ENCODE measurements around the gene GPR39. TPM values are rescaled to one million over a fixed set of nuclear protein-coding genes. Genes with fewer than 3 reads are reported as not detected.

Gene GPR39
- total RNA-seq, 1 donor from 2014 or later = 1.0 TPM

GRCh38 chr2:132677661-132678060 is 261.1 kb downstream of the GPR39 start:
- no peaks in the 10 kb centered on the region for H3K9me3 Mint-ChIP-seq (ENCODE audit: unreplicated experiment)
- no peaks in the 10 kb centered on the region for H3K27me3 Mint-ChIP-seq (ENCODE audit: unreplicated experiment)
- no peak for TF ChIP-seq CTCF (IDR thresholded peaks at IDR 0.05; ENCODE audit: partially characterized antibody, unreplicated experiment)

GRCh38 chr2:132678483-132678882 is 261.9 kb downstream of the GPR39 start:
- peaks cover 2% of the 10 kb centered on the region for H3K4me1 Mint-ChIP-seq (ENCODE audit: low read depth, unreplicated experiment)
- no peaks in the 10 kb centered on the region for H3K9me3 Mint-ChIP-seq (ENCODE audit: unreplicated experiment)
- no peak for TF ChIP-seq CTCF (IDR thresholded peaks at IDR 0.05; ENCODE audit: partially characterized antibody, unreplicated experiment)
- no peak overlapping the region for H3K27ac Mint-ChIP-seq (ENCODE audit: unreplicated experiment)
- no peak for DNase-seq
- no peaks in the 10 kb centered on the region for H3K36me3 Mint-ChIP-seq (ENCODE audit: unreplicated experiment)
- no peaks in the 10 kb centered on the region for H3K27me3 Mint-ChIP-seq (ENCODE audit: unreplicated experiment)
- no peak overlapping the region for H3K4me3 Mint-ChIP-seq (ENCODE audit: unreplicated experiment)

More at GRCh38 chr2:132677661-132678060, 261.1 kb downstream of the GPR39 start:
- Mint-ChIP-seq H3K4me1 (ENCODE audit: low read depth, unreplicated experiment) (peaks cover 2% of the 10 kb centered on the region), H3K27ac (ENCODE audit: unreplicated experiment) (no peak overlapping the region), H3K36me3 (ENCODE audit: unreplicated experiment) (no peaks in the 10 kb centered on the region), H3K4me3 (ENCODE audit: unreplicated experiment) (no peak overlapping the region)
- DNase-seq = no peak

- peaks cover 2% of the 10 kb centered on the region for H3K4me1 Mint-ChIP-seq (ENCODE audit: low read depth, unreplicated experiment)
- H3K36me3 Mint-ChIP-seq (ENCODE audit: unreplicated experiment) = no peaks in the 10 kb centered on the region
- no peaks in the 10 kb centered on the region for H3K9me3 Mint-ChIP-seq (ENCODE audit: unreplicated experiment)
- no peaks in the 10 kb centered on the region for H3K27me3 Mint-ChIP-seq (ENCODE audit: unreplicated experiment)
- no peak for TF ChIP-seq CTCF (IDR thresholded peaks at IDR 0.05; ENCODE audit: partially characterized antibody, unreplicated experiment)
- no peak overlapping the region for H3K4me3 Mint-ChIP-seq (ENCODE audit: unreplicated experiment)
- no peak for DNase-seq
- no peak overlapping the region for H3K27ac Mint-ChIP-seq (ENCODE audit: unreplicated experiment)
Measured at GRCh38 chr2:132680544-132680943, 263.9 kb downstream of the GPR39 start.

DNA sequence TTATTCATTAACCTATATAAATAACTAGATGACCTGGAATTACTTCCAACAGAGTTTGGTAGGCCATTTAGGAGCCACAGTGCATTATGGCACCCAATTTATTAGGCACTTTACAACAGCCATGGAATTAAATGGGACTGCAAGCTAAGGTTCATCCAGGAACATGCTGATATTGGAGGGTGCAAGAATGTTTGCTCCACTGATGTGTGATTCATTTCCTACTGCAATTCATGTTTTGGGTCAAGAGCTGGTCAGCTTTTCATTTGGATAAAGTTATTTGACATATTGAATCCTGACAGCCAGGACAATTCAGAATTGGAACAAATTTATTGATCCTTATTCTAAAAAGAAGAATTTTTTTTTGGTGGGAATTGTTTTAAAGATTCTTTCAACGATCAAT is 265.2 kb downstream of the GPR39 start:
- Mint-ChIP-seq H3K9me3 (ENCODE audit: unreplicated experiment) (no peaks in the 10 kb centered on the region), H3K4me1 (ENCODE audit: low read depth, unreplicated experiment) (no peaks in the 10 kb centered on the region), H3K27ac (ENCODE audit: unreplicated experiment) (no peak overlapping the region), H3K36me3 (ENCODE audit: unreplicated experiment) (no peaks in the 10 kb centered on the region), H3K4me3 (ENCODE audit: unreplicated experiment) (no peak overlapping the region), H3K27me3 (ENCODE audit: unreplicated experiment) (no peaks in the 10 kb centered on the region)
- DNase-seq = no peak
- TF ChIP-seq CTCF (IDR thresholded peaks at IDR 0.05; ENCODE audit: partially characterized antibody, unreplicated experiment) = no peak

- no peaks in the 10 kb centered on the region for H3K27me3 Mint-ChIP-seq (ENCODE audit: unreplicated experiment)
Measured at GRCh38 chr2:132690664-132691303, 274.2 kb downstream of the GPR39 start.

More at GRCh38 chr2:132690664-132691303, 274.2 kb downstream of the GPR39 start:
- H3K9me3 Mint-ChIP-seq (ENCODE audit: unreplicated experiment) = peaks cover 1% of the 10 kb centered on the region
- TF ChIP-seq CTCF (IDR thresholded peaks at IDR 0.05; ENCODE audit: partially characterized antibody, unreplicated experiment) = no peak
- peaks cover 5% of the 10 kb centered on the region for H3K4me1 Mint-ChIP-seq (ENCODE audit: low read depth, unreplicated experiment)
- no peaks in the 10 kb centered on the region for H3K36me3 Mint-ChIP-seq (ENCODE audit: unreplicated experiment)
- no peak overlapping the region for H3K4me3 Mint-ChIP-seq (ENCODE audit: unreplicated experiment)
- no peak overlapping the region for H3K27ac Mint-ChIP-seq (ENCODE audit: unreplicated experiment)
- no peak for DNase-seq
